HK-2 (cell line): ENCODE measurements around the gene UCK1.
"Not testable (repeated sequence)": the region's sequence is repeated elsewhere in the genome, so short reads cannot be mapped to it uniquely, and the experiment has no call there.

ENCODE experiments used
- DNase-seq: peaks from one replicate; pipeline ENCODE4 v3.0.0-alpha.2; 2018; ENCODE audit not compliant: unreplicated experiment

UCK1 gene

DNA sequence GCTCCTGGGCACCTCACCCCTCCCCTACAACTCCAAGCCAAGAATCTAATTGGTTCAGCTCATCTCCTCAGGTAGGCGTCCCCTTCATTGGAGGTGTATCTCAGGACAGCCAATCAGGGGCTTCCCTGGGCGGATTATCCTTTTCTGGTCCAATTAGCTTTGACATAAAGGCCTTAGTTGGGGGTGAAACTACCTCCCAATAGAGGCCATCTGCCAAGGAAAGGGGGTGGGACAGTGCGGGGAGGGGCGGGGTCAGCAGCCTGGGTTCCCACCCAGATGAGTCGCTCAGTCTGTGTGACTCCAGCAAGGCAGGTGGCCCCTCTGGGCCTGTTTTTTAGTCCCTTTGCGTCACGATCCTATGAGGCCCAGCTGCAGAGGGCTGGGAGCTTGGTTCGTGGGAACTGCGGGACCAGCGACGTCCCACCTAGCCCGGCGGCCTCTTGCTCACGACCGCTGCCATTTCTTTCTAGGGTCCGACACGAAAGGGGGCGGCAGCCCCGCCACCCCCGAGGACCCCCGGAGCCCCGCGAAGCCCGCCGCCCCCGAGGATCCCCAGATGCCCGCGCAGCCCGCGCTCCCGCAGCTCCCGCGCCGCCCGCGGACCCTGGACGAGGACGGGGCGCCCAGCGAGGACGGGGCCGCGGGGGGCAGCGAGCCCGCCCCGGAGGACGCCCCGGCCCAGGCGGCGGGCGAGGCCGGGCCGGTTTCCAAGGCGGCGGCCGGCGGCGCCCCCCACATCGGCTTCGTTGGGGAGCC is 23.2 kb upstream of the UCK1 start:
- no peak for DNase-seq

DNA sequence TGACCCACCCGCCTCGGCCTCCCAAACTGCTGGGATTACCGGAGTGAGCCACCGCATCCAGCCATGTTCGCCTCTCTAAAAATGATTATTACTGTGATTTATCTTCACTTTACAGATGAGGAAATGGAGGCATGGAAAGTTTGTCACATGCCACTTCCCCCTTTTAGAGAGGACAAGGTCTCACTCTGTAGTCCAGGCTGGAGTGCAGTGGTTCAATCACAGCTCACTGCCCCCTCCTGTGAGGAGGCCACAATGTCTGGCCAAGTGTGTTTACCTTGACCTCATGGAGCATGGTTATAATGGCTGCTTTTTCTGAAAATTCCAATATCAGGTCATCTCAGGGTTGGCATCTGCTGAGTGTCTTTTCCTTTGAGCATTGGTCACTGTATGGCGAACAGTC is 21.0 kb upstream of the UCK1 start:
- DNase-seq = no peak

- not testable (repeated sequence) for DNase-seq
These were observed 19.4 kb upstream of the UCK1 start for GRCh38 chr9:131550465-131550864.

DNA sequence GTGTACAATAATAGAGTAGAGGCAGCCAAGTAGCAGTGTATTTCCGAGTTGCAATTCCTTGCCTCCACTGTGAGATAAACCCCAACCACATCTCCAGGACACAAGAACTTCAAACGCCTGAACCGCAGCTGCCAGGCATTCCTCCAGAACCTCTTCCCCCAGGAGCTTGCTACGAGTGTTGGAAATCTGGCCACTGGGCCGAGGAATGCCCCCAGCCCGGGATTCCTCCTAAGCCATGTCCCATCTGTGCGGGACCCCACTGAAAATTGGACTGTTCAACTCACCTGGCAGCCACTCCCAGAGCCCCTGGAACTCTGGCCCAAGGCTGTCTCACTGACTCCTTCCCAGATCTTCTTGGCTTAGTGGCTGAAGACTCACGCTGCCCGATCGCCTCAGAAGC is 18.1 kb upstream of the UCK1 start:
- DNase-seq = not testable (repeated sequence)

DNA sequence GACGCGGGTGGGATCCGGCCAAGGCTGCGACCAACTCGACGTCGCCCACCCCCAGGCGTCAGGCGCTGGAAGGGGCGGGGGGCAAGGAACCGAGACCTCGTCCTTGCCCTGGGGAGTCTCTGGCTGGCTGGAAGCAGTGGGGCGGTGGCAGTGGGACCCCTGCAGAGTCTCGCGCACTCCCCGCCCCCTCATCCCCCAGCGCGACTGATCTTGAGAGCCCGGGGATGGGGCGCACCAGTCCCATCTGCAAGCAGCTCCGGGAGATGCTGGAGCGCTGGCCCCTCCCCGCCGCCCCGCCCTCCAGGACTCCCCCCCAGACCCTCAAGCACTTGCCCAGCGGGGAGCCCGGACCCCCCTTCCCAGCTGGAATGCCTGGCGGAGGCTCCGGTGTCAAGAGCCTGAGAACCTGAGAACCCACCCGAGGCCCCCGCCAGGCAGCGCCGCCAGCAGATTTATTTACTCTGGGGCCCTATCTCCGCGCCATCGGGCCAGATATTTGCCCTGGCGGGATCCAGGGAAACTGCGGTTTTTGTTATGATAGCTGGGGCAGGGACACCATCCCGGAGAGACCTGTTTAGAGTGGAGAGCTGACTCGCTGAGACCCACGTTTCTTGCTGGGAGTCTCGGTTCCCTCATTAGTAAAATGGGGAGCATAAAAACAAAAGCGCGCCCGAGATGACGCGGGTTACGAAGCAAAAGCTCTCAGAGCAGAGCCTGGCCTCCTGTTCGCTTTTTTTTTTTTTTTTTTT is 15.4 kb upstream of the UCK1 start:
- no peak for DNase-seq

DNA sequence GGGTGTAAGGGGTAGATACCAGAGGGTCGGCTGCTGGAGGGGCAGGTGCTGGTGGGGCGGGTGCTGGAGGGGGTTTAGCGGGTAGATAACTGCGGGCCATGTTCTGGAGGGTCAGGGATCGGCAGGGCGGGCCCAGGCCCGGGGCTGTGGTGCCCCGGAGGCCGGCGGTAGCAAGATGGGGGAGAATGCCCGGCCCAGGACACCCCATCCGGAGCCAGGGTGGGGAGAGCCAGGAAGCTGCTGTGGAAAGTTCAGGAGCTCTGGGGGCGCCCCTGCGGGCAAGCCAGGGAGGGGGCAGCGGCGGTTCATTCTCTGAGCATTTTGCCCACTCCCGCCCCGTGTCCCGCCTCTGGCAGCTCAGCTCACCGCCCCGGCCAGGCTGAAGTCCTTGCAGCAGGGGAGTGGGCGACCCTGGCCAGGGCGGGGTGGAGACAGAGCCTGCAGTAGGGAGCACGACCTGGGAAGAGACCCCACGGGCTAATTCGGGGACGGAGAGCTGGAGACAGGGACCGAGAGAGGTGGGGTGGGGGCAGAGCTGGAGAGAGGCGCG is 14.8 kb upstream of the UCK1 start:
- no peak for DNase-seq

GRCh38 chr9:131545003-131545785 is 14.1 kb upstream of the UCK1 start, which contains the start of gene PRRT1B:
TSS of gene PRRT1B (plus strand) at chr9:131545523. CDS start at chr9:131545616, 93 bp downstream.
- peak; percentile 85 for DNase-seq

DNA sequence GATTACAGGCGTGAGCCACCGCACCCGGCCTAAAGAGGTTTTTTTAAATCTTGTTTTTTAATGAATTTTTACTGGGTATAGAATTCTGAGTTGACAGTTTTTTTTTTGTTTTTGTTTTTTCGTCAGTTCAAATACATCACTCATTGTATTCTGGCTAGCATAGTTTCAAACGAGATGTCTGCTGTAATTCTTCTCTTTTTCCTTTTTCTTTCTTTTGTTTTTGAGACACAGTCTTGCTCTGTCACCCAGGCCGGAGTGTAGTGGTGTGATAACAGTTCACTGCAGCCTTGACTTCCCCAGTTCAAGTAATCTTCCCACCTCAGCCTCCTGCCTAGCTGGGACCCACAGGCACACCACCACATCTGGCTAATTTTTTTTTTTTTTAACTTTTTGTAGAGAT is 12.1 kb upstream of the UCK1 start:
- no peak for DNase-seq

DNA sequence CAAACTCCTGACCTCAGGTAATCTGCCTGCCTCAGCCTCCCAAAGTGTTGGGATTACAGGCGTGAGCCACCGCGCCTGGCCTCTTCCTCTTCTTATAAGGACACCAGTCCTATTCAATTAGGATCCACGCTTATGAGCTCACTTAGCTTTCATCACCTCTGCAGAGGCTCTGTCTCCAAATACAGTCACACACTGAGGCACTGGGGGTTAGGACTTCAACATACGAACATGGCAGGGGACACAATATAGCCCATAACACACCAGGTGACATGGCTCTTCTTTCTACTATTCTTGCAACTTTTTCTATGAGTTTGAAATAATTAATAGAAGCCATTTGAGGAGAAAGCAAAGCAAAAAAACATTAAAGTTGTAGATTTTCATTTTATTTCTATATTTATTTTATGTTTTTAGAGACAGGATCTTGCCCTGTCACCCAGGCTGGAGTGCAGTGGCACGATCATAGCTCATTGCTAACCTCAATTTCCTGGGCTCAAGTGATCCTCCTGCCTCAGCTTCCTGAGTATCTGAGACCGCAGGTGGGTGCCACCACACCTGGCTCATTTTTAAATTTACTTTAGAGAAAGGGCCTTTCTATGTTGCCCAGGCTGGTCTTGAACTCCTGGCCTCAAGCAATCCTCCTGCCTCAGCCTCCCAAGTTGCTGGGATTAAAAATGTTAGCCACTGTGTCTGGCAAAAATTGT is 8.3 kb upstream of the UCK1 start:
- DNase-seq = no peak

DNA sequence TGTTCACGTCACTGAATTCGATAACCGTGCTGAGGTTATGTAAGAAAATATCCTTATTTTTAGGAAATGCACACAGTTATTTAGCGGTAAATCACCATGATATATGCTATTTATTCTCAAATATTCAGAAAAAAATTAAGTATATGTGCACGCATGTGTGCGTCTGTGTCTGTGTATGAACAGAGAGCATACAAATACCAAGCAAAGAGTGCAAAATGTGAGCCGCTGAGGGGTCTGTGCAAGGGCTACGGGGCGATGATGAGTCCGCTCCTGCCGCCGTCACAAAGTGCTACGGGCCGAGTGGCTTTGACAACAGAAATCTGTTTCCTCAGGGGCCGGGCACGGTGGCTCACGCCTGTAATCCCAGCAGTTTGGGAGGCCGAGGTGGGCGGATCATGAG is 6.9 kb upstream of the UCK1 start:
- DNase-seq = no peak

GRCh38 chr9:131534721-131535237 is 3.7 kb upstream of the UCK1 start:
- DNase-seq = no peak

- DNase-seq = peak; percentile 63
These were observed 530 bp downstream of the UCK1 start for GRCh38 chr9:131530546-131530919.

- no peak for DNase-seq
These were observed 1.2 kb downstream of the UCK1 start for GRCh38 chr9:131529597-131530545.

DNA sequence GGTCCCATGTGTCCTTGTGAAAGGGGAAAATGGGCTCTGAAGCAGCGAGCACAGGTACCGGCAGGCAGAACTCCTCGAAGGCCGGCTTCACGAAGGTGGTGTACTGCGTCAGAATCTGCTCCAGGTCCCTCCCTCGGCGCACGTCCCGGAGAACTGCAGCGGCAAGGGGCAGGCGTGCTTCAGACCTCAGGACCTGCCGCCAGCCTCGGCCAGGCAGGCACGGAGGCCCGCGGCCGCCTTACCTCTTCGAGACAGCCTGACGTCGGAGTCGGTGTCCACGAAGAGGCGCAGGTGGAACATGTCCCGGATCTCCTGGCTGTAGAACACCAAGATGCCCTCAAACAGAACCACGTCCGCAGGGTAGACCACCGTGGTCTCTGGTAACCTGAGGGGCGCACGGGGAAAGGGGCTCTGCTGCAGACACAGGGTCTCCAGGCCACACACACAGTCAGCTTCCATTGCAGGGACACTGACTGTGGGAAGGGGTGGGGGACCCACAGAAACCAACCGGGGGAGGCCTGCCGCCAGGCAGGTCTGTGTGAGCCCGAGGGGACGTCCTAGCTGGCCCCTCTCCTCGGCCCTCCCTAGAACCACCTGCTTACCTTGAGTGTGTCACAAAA is 2.1 kb downstream of the UCK1 start:
- DNase-seq = no peak

DNA sequence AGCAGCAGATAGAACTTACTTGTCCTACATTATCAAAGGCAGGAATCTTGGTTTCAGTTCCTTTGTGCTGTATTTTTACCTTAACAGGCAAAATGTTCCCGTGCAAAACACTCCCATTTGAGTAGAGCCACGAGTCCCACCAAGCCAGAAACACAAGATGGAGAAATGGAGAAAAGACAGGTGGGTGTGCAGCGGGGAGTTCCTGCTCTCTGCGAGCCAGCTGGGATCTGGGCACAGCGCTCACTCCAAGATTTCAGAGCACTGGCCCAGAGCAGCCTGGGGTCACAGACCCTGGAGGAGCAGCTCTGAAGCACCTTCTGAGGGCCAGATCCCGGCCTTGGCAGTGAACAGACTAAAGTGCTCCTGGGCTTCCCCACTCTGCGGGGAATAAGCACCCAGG is 2.9 kb downstream of the UCK1 start:
- no peak for DNase-seq

DNA sequence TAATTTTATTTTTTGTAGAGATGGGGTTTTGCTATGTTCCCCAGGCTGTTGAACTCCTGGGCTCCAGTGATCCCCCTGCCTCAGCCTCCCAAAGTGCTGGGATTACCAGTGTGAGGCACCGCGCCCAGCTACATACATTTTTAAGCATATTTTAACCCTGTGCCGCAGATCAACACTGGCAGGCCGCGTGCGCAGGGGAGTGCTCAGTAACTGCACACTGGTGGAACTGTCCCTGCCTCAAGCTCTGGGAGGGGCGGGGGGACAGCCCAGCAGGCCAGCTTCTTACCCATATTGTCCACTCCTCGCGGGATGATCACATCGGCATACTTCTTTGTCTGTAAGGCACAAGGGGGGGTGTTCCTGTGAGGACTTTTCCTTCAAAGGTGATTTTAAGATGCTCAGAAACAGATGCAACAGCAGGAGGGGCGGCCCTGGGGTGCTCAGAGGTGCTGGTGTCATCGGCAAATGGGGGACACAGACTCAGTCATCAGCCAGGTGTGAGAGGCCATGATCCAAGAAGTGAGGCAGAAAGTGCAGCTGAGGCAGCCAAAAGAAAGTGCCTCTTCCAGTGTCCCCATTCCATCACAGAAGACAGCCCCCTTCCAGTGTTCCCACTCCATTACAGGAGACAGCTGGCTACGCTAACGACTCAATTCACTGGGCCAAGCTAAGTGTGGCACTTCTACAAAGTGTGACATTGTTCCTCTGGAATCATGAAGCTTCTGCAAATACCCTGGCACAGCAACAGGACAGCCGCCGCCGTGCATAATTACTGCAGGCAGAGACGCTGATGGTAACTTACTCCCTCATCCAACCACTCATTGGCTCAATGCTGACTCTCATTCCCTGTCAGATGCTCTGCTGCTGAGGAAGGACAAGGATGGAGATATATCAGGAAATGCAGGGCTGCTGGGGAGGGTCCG is 5.2 kb downstream of the UCK1 start:
- DNase-seq = no peak

DNA sequence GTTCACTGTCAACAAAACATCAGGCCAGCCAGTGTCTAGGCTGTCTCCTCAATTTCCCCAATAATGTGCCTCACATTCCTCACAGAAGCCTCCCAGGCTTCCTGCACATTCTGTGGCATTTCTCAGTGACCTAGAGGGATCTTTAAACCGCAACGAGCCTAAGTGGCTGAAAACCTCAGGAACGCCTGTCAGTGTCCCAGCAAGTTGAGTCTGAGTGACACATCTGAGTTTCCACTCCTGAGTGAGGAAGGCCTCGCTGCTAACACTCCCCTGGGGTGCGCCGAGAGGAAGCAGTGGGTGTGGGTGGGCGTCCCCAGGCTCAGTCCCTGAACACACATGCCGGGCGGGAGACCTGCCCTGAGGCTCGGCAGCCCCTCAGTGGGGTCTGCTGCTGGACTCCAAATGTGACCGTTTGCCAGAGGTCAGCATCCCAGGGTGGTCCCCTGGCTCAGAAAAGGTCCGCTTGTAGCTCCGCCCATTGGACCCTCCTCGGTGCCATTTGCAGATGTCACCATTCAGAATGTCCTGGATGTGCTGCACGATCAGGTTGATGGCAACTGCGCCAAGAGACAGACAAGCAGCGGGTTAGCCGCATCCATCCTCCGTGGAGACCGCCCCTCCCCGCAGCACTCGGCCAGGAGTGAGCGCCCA is 6.3 kb downstream of the UCK1 start:
- no peak for DNase-seq
